Body of pancreas (tissue), 4 donors: Measurements from ENCODE around the gene FSIP2.

Source experiments
- CTCF ChIP-seq, 7 experiments: fragments of 450-650 bp in 4 of 7; fragments of 200-600 bp in 3 of 7; sonication (generic) in 3 of 7; IDR thresholded peaks; one replicate each; pipeline ENCODE4 v1.5.1; 2016 to 2019; ENCODE audit warnings: antibody characterized with exemption in 7 of 7
- POLR2A ChIP-seq, 3 donors: fragments of 450-650 bp; IDR thresholded peaks; one replicate each; pipeline ENCODE4 v1.6.1; 2016; ENCODE audit warnings: antibody characterized with exemption in 3 of 3, mild to moderate bottlenecking in 2 of 3

GRCh38 chr2:185860321-185860720 lies 121.7 kb downstream of the FSIP2 start:
- no peak for TF ChIP-seq CTCF (IDR thresholded peaks at IDR 0.05)
- no peak for TF ChIP-seq POLR2A (IDR thresholded peaks at IDR 0.05)
